ENCODE results near the gene HBA2. TPM values are rescaled to one million over a fixed set of nuclear protein-coding genes. Genes with fewer than 3 reads are reported as not detected.

HBA2 gene
- total and polyA plus RNA-seq, 2 of the 4 experiments (the other 2 are of a cell fraction) = not detected

DNA sequence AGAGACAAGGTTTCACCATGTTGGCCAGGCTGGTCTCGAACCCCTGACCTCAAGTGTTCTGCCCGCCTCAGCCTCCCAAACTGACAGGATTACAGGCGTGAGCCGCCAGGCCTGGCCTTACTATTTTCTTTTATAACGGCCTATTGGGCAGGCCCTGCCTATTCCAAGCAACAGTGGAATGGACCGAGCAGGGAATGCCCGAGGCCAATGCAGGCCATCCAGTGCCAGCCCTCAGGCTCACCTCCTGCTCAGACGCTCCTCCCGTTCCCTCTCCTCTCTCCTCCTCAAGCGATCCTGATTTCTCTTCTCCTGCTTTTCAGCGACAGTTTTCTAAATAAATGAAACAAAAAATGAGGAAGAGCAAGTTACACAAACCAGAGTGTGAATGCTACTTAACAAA is 20.0 kb downstream of the HBA2 start:
- Histone ChIP-seq H2AK9ac (replicated peaks; ENCODE audit: low read depth, low read length, poor library complexity) (no peak overlapping the region), H2BK120ac (ENCODE audit: low read depth, low read length) (no peak overlapping the region), H3K18ac (ENCODE audit: low read depth, low read length) (no peak overlapping the region), H3K9me1 (ENCODE audit: insufficient read depth, low read length) (peaks cover 4% of the 10 kb centered on the region), H2BK15ac (ENCODE audit: low read depth, low read length) (no peak overlapping the region), H2BK5ac (ENCODE audit: low read depth, low read length, poor library complexity, severe bottlenecking) (no peak overlapping the region), H3K79me1 (ENCODE audit: low read depth in 1 of 2, low read length in 2 of 2) (peaks cover 21 to 46% of the 10 kb centered on the region in 2 experiments), H3K4ac (ENCODE audit: low read depth, low read length) (no peak overlapping the region), H3K4me1 (ENCODE audit: control insufficient read depth, insufficient read depth, low read length) (no peaks in the 10 kb centered on the region), H3K27ac (ENCODE audit: insufficient read depth, low read length) (no peak overlapping the region), H4K5ac (ENCODE audit: low read depth, low read length) (no peak overlapping the region), H2AK5ac (ENCODE audit: low read depth, low read length) (no peak overlapping the region), H4K8ac (ENCODE audit: low read depth in 2 of 2, low read length in 2 of 2) (no peak overlapping the region), H3K14ac (replicated peaks; ENCODE audit: low read depth, low read length) (no peak overlapping the region), H3K23ac (ENCODE audit: low read depth, low read length) (no peak overlapping the region), H3K9me3 (ENCODE audit: control insufficient read depth, insufficient read depth, low read length) (no peaks in the 10 kb centered on the region), H3K4me3 (ENCODE audit: insufficient read depth, low read depth, low read length) (no peak overlapping the region), H3K9ac (ENCODE audit: low read depth, low read length) (no peak overlapping the region), H4K20me1 (ENCODE audit: insufficient read depth, low read length) (peaks cover 26% of the 10 kb centered on the region), H4K91ac (ENCODE audit: insufficient read depth, low read depth, low read length) (no peak overlapping the region), H3K56ac (ENCODE audit: extremely low read depth, insufficient read depth, low read length) (no peak overlapping the region), H3K4me2 (ENCODE audit: low read depth, low read length) (no peak overlapping the region), H3K27me3 (ENCODE audit: control insufficient read depth, insufficient read depth, low read length) (no peaks in the 10 kb centered on the region), H2BK20ac (ENCODE audit: low read depth, low read length) (no peak overlapping the region), H3K36me3 (ENCODE audit: control insufficient read depth, insufficient read depth, low read length) (peaks cover 70% of the 10 kb centered on the region), H2AFZ (replicated peaks; ENCODE audit: low read length, poor library complexity) (no peak overlapping the region)
- DNase-seq (no peak), ATAC-seq (ENCODE audit: low read depth) (no peak)
- ChIA-PET CTCF (interaction anchor here (0.6 kb wide), 1 partner anchor 125 kb away, joined by 3 read pairs; no protein-coding TSS in a partner anchor), POLR2A (ENCODE audit: unreplicated experiment) (no interaction called here)
- in situ Hi-C loops (cut with MboI; ENCODE audit: low sequenced_read_pairs) = no loop called here
- WGBS, 2 experiments (ENCODE audit: extremely low coverage in 2 of 2, insufficient read length in 1 of 2) = 100% methylated on average over 3 of the region's 11 CpGs; no CpG with 5 or more reads in 1 of the 2 experiments
- BruUV-seq (replicated peaks) = no TSS peak
- dilution Hi-C loops (cut with HindIII; ENCODE audit: low sequenced_read_pairs, unreplicated experiment) = no loop called here
- intact Hi-C loops (cut with micrococcal nuclease) = no loop called here
- no peak for TF ChIP-seq MAFK (IDR thresholded peaks at IDR 0.05; ENCODE audit: low read depth, low read length)
- TF ChIP-seq POLR2A (IDR thresholded peaks at IDR 0.05; ENCODE audit: low read depth, low read length) = no peak
- TF ChIP-seq MXI1 (IDR thresholded peaks at IDR 0.05; ENCODE audit: borderline replicate concordance, low read depth, low read length) = no peak
